HL-60 (cell line): ENCODE data around the gene MICALL2.

Source experiments
- DNase-seq, 2 experiments: peaks; one replicate each; pipeline ENCODE4 v3.0.0-alpha.2; 2010 to 2020; ENCODE audit warnings: low read depth in 1 of 2, low spot score in 1 of 2
- H3K27ac ChIP-seq: fragments of 250-450 bp; sonication (Bioruptor Pico); replicated peaks from 2 replicates; pipeline ENCODE4 v1.5.1; 2020; ENCODE audit warnings: mild to moderate bottlenecking, moderate library complexity
- H3K27me3 ChIP-seq: fragments of 250-450 bp; sonication (Bioruptor Pico); 2 replicates; pipeline ENCODE4 v1.5.1; 2021; ENCODE audit warnings: mild to moderate bottlenecking, moderate library complexity; ENCODE audit not compliant: insufficient read depth, poor library complexity, severe bottlenecking
- H3K4me3 ChIP-seq: replicated peaks from 2 replicates; pipeline ENCODE4 v1.5.1; 2011; ENCODE audit warnings: mild to moderate bottlenecking, control low read depth, low read length; ENCODE audit not compliant: insufficient read depth
- GABPA ChIP-seq: IDR thresholded peaks from 2 replicates; pipeline ENCODE4 v1.6.1; 2012; ENCODE audit warnings: low read depth
- POLR2AphosphoS5 ChIP-seq: IDR thresholded peaks from 2 replicates; pipeline ENCODE4 v1.6.1; 2012; ENCODE audit warnings: low read depth
- SPI1 ChIP-seq: IDR thresholded peaks from 2 replicates; pipeline ENCODE4 v1.6.1; 2012; ENCODE audit warnings: low read depth, mild to moderate bottlenecking, borderline replicate concordance
- TF ChIP-seq, protein P1 (sequence below): IDR thresholded peaks from 2 replicates; pipeline ENCODE4 v1.6.1; 2012; ENCODE audit warnings: low read depth; ENCODE audit not compliant: insufficient replicate concordance
- TF ChIP-seq, protein P2 (sequence below): IDR thresholded peaks from one replicate; pipeline ENCODE4 v1.5.1; 2011; ENCODE audit warnings: low read length, control low read depth, inconsistent platforms; ENCODE audit not compliant: insufficient read depth

The MICALL2 gene

GRCh38 chr7:1402791-1403637 lies 56.3 kb downstream of the MICALL2 start:
- H3K27me3 ChIP-seq: peaks cover 36% of the 10 kb centered on the region
- no peak overlapping the region for H3K27ac ChIP-seq
- DNase-seq: no peak
- no peak overlapping the region for H3K4me3 ChIP-seq
- TF ChIP-seq GABPA (no peak), SPI1 (no peak), POLR2AphosphoS5 (no peak)
- TF ChIP-seq, protein P1, sequence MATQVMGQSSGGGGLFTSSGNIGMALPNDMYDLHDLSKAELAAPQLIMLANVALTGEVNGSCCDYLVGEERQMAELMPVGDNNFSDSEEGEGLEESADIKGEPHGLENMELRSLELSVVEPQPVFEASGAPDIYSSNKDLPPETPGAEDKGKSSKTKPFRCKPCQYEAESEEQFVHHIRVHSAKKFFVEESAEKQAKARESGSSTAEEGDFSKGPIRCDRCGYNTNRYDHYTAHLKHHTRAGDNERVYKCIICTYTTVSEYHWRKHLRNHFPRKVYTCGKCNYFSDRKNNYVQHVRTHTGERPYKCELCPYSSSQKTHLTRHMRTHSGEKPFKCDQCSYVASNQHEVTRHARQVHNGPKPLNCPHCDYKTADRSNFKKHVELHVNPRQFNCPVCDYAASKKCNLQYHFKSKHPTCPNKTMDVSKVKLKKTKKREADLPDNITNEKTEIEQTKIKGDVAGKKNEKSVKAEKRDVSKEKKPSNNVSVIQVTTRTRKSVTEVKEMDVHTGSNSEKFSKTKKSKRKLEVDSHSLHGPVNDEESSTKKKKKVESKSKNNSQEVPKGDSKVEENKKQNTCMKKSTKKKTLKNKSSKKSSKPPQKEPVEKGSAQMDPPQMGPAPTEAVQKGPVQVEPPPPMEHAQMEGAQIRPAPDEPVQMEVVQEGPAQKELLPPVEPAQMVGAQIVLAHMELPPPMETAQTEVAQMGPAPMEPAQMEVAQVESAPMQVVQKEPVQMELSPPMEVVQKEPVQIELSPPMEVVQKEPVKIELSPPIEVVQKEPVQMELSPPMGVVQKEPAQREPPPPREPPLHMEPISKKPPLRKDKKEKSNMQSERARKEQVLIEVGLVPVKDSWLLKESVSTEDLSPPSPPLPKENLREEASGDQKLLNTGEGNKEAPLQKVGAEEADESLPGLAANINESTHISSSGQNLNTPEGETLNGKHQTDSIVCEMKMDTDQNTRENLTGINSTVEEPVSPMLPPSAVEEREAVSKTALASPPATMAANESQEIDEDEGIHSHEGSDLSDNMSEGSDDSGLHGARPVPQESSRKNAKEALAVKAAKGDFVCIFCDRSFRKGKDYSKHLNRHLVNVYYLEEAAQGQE: no peak
- TF ChIP-seq, protein P2, sequence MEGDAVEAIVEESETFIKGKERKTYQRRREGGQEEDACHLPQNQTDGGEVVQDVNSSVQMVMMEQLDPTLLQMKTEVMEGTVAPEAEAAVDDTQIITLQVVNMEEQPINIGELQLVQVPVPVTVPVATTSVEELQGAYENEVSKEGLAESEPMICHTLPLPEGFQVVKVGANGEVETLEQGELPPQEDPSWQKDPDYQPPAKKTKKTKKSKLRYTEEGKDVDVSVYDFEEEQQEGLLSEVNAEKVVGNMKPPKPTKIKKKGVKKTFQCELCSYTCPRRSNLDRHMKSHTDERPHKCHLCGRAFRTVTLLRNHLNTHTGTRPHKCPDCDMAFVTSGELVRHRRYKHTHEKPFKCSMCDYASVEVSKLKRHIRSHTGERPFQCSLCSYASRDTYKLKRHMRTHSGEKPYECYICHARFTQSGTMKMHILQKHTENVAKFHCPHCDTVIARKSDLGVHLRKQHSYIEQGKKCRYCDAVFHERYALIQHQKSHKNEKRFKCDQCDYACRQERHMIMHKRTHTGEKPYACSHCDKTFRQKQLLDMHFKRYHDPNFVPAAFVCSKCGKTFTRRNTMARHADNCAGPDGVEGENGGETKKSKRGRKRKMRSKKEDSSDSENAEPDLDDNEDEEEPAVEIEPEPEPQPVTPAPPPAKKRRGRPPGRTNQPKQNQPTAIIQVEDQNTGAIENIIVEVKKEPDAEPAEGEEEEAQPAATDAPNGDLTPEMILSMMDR: no peak

- TF ChIP-seq POLR2AphosphoS5 (no peak), SPI1 (no peak), GABPA (no peak)
- TF ChIP-seq, protein P1: no peak
- TF ChIP-seq, protein P2: no peak
- Histone ChIP-seq H3K27me3 (peaks cover 31% of the 10 kb centered on the region), H3K27ac (no peak overlapping the region), H3K4me3 (no peak overlapping the region)
- DNase-seq: no peak
Measured at GRCh38 chr7:1402110-1402790, 57.0 kb downstream of the MICALL2 start.

GRCh38 chr7:1401011-1401410 lies 58.3 kb downstream of the MICALL2 start:
- H3K27ac ChIP-seq: no peak overlapping the region
- peaks cover 31% of the 10 kb centered on the region for H3K27me3 ChIP-seq
- TF ChIP-seq, protein P1: no peak
- TF ChIP-seq POLR2AphosphoS5 (no peak), SPI1 (no peak), GABPA (no peak)
- TF ChIP-seq, protein P2: no peak
- no peak overlapping the region for H3K4me3 ChIP-seq
- no peak for DNase-seq
